Loucy (cell line): ENCODE measurements around the gene CFAP119.

Experiments
- H2AFZ ChIP-seq: fragments of 200-600 bp; sonication (generic); 2 replicates; pipeline ENCODE4 v1.6.0; 2016; ENCODE audit warnings: antibody characterized with exemption, mild to moderate bottlenecking, low read length, moderate library complexity
- H3F3A ChIP-seq: fragments of 200-600 bp; 2 replicates; pipeline ENCODE4 v1.6.0; 2016; ENCODE audit warnings: antibody characterized with exemption, low read depth, mild to moderate bottlenecking
- H3K27me3 ChIP-seq: fragments of 200-600 bp; sonication (generic); 2 replicates; pipeline ENCODE4 v1.6.1; 2014; ENCODE audit warnings: low read length, mild to moderate bottlenecking; ENCODE audit not compliant: insufficient read depth, poor library complexity, severe bottlenecking
- H3K36me3 ChIP-seq: fragments of 200-600 bp; sonication (generic); 2 replicates; pipeline ENCODE4 v1.6.1; 2016; ENCODE audit warnings: low read length; ENCODE audit not compliant: insufficient read depth
- H3K4me1 ChIP-seq: fragments of 200-600 bp; sonication (generic); 2 replicates; pipeline ENCODE4 v1.5.1; 2014; ENCODE audit warnings: low read length, mild to moderate bottlenecking; ENCODE audit not compliant: insufficient read depth, poor library complexity, severe bottlenecking
- H3K4me2 ChIP-seq: fragments of 200-600 bp; sonication (generic); 2 replicates; pipeline ENCODE4 v1.6.0; 2014; ENCODE audit warnings: antibody characterized with exemption, low read length, low read depth, mild to moderate bottlenecking; ENCODE audit not compliant: poor library complexity, severe bottlenecking
- H3K4me3 ChIP-seq: fragments of 200-600 bp; sonication (generic); 2 replicates; pipeline ENCODE4 v1.5.1; 2014; ENCODE audit warnings: low read length, mild to moderate bottlenecking, mixed read lengths; ENCODE audit not compliant: poor library complexity, severe bottlenecking
- H3K79me2 ChIP-seq: fragments of 200-600 bp; sonication (generic); 2 replicates; pipeline ENCODE4 v1.6.1; 2014; ENCODE audit warnings: low read length; ENCODE audit not compliant: insufficient read depth
- H3K9ac ChIP-seq: fragments of 200-600 bp; sonication (generic); 2 replicates; pipeline ENCODE4 v1.6.0; 2014; ENCODE audit warnings: mild to moderate bottlenecking, low read depth, low read length, moderate library complexity; ENCODE audit not compliant: poor library complexity, severe bottlenecking
- H3K9me2 ChIP-seq: fragments of 200-600 bp; sonication (generic); replicated peaks from 2 replicates; pipeline ENCODE4 v1.6.1; 2016; ENCODE audit warnings: low read depth, low read length, mixed read lengths
- H3K9me3 ChIP-seq: fragments of 200-600 bp; sonication (generic); 2 replicates; pipeline ENCODE4 v1.6.1; 2014; ENCODE audit warnings: mild to moderate bottlenecking, antibody characterized with exemption, low read length, low read depth; ENCODE audit not compliant: insufficient read depth
- H4K20me1 ChIP-seq: fragments of 200-600 bp; sonication (generic); 2 replicates; pipeline ENCODE4 v1.6.0; 2014; ENCODE audit warnings: antibody characterized with exemption, low read length, mild to moderate bottlenecking; ENCODE audit not compliant: insufficient read depth, poor library complexity, severe bottlenecking
- CTCF ChIP-seq: fragments of 200-600 bp; sonication (generic); conservative IDR thresholded peaks from 2 replicates; pipeline ENCODE4 v1.5.1; 2014; ENCODE audit warnings: mild to moderate bottlenecking, antibody characterized with exemption, low read length
- EZH2phosphoT487 ChIP-seq: fragments of 200-600 bp; IDR thresholded peaks from 2 replicates; pipeline ENCODE4 v1.6.1; 2018; ENCODE audit warnings: antibody characterized with exemption, mild to moderate bottlenecking, moderate library complexity, borderline replicate concordance

The CFAP119 gene

GRCh38 chr16:30728899-30729672 is 32.8 kb downstream of the CFAP119 start:
- Histone ChIP-seq H3K9ac (no peak overlapping the region), H3K9me2 (no peaks in the 10 kb centered on the region), H3K4me3 (no peak overlapping the region), H3K79me2 (no peaks in the 10 kb centered on the region), H4K20me1 (no peaks in the 10 kb centered on the region), H3K4me1 (no peaks in the 10 kb centered on the region), H3F3A (no peaks in the 10 kb centered on the region), H3K36me3 (peaks cover 69% of the 10 kb centered on the region; the same call in 1 of the 2 replicates), H3K9me3 (no peaks in the 10 kb centered on the region), H2AFZ (no peak overlapping the region), H3K4me2 (no peak overlapping the region), H3K27me3 (no peaks in the 10 kb centered on the region)
- TF ChIP-seq CTCF = no peak
- TF ChIP-seq EZH2phosphoT487 = no peak

GRCh38 chr16:30728321-30728720 is 33.5 kb downstream of the CFAP119 start:
- H3K9ac ChIP-seq = no peak overlapping the region

GRCh38 chr16:30725418-30725792 is 36.5 kb downstream of the CFAP119 start:
- Histone ChIP-seq H3K4me3 (no peak overlapping the region), H3K4me1 (no peaks in the 10 kb centered on the region), H2AFZ (no peak overlapping the region), H3K9me2 (no peaks in the 10 kb centered on the region), H3K9ac (no peak overlapping the region), H3K4me2 (no peak overlapping the region), H4K20me1 (peaks cover 9% of the 10 kb centered on the region), H3F3A (no peaks in the 10 kb centered on the region), H3K27me3 (no peaks in the 10 kb centered on the region), H3K36me3 (peaks cover 83% of the 10 kb centered on the region), H3K9me3 (no peaks in the 10 kb centered on the region), H3K79me2 (no peaks in the 10 kb centered on the region)
- TF ChIP-seq EZH2phosphoT487 = no peak
- no peak for TF ChIP-seq CTCF

More at GRCh38 chr16:30728321-30728720, 33.5 kb downstream of the CFAP119 start:
- no peak overlapping the region for H2AFZ ChIP-seq
- no peaks in the 10 kb centered on the region for H4K20me1 ChIP-seq
- no peaks in the 10 kb centered on the region for H3K4me1 ChIP-seq
- no peaks in the 10 kb centered on the region for H3K27me3 ChIP-seq
- no peaks in the 10 kb centered on the region for H3K9me2 ChIP-seq
- H3K4me3 ChIP-seq = no peak overlapping the region
- no peaks in the 10 kb centered on the region for H3K9me3 ChIP-seq
- no peak overlapping the region for H3K4me2 ChIP-seq
- no peaks in the 10 kb centered on the region for H3K79me2 ChIP-seq
- H3F3A ChIP-seq = no peaks in the 10 kb centered on the region
- no peak for TF ChIP-seq CTCF
- no peak for TF ChIP-seq EZH2phosphoT487
- H3K36me3 ChIP-seq = peaks cover 71% of the 10 kb centered on the region; the same call in 1 of the 2 replicates
